ENCODE measurements around the gene KCNAB3. TPM values are rescaled to one million over a fixed set of nuclear protein-coding genes. Genes with fewer than 3 reads are reported as not detected.

The KCNAB3 gene
- total RNA-seq, 4 donors from 2014 or later: 1.6 to 2.9 (median 2.6) TPM

- DNase-seq (ENCODE audit: low spot score) (no peak), ATAC-seq (ENCODE audit: low FRiP score) (no peak)
- TF ChIP-seq CTCF (IDR thresholded peaks at IDR 0.05): no peak
These were observed 1.4 kb upstream of the KCNAB3 start for GRCh38 chr17:7930841-7931631.

GRCh38 chr17:7927596-7927995 is 2.1 kb downstream of the KCNAB3 start:
- no peak for TF ChIP-seq CTCF (IDR thresholded peaks at IDR 0.05)
- DNase-seq (ENCODE audit: low spot score) (no peak), ATAC-seq (ENCODE audit: low FRiP score) (no peak)

- TF ChIP-seq CTCF (IDR thresholded peaks at IDR 0.05): no peak
- peak; percentile 72 for ATAC-seq (ENCODE audit: low FRiP score)
- peak; percentile 66 for DNase-seq (ENCODE audit: low spot score)
These were observed 6.6 kb downstream of the KCNAB3 start for GRCh38 chr17:7922845-7923628.

- no peak for TF ChIP-seq CTCF (IDR thresholded peaks at IDR 0.05)
- ATAC-seq (ENCODE audit: low FRiP score) (peak; percentile 11), DNase-seq (ENCODE audit: low spot score) (no peak)
These were observed 7.3 kb downstream of the KCNAB3 start for GRCh38 chr17:7922269-7922844.

GRCh38 chr17:7916808-7917207 is 12.8 kb downstream of the KCNAB3 start:
- DNase-seq (ENCODE audit: low spot score): no peak
- peak; percentile 62 for ATAC-seq (ENCODE audit: low FRiP score)
- TF ChIP-seq CTCF (IDR thresholded peaks at IDR 0.05): no peak

- DNase-seq (ENCODE audit: low spot score) (no peak), ATAC-seq (ENCODE audit: low FRiP score) (peak; percentile 5)
- no peak for TF ChIP-seq CTCF (IDR thresholded peaks at IDR 0.05)
These were observed 13.3 kb downstream of the KCNAB3 start for GRCh38 chr17:7916385-7916682.

Data from omental fat pad (tissue), 4 donors.